A673 (cell line): Measurements from ENCODE around the gene POLA2. TPM values are rescaled to one million over a fixed set of nuclear protein-coding genes. Genes with fewer than 3 reads are reported as not detected.

Source experiments
- BruUV-seq: library from RNA; stranded (reverse); fragments of 400-500 nt; replicated peaks from 2 replicates; lab custom pipeline; 2021; lab: Mats Ljungman, UMichigan
- CTCF ChIA-PET: fragments of 300-600 bp; sonication (Branson Sonifier 250); formaldehyde crosslinking; loops from one replicate; lab custom pipeline; 2022; ENCODE audit warnings: antibody characterized with exemption; lab: Charles Lee
- POLR2A ChIA-PET: fragments of 300-600 bp; sonication (Branson Sonifier 250); formaldehyde crosslinking; loops from one replicate; lab custom pipeline; 2022; ENCODE audit warnings: antibody characterized with exemption; ENCODE audit not compliant: low non-redundant PET; lab: Charles Lee
- DNase-seq: peaks from one replicate; pipeline ENCODE4 v3.0.0-alpha.2; 2015; ENCODE audit warnings: low spot score
- H3K27ac ChIP-seq: fragments of 200-600 bp; sonication (generic); 2 replicates; pipeline ENCODE4 v1.5.1; 2016; ENCODE audit warnings: mixed run types, low read depth, mild to moderate bottlenecking, mixed read lengths, antibody characterized with exemption, low read length; ENCODE audit not compliant: poor library complexity, severe bottlenecking
- H3K27me3 ChIP-seq: fragments of 200-600 bp; sonication (generic); replicated peaks from 2 replicates; pipeline ENCODE4 v1.6.1; 2017; ENCODE audit warnings: mixed run types, low read depth, mild to moderate bottlenecking, mixed read lengths, antibody characterized with exemption, low read length; ENCODE audit not compliant: insufficient read depth, poor library complexity
- H3K36me3 ChIP-seq: fragments of 200-600 bp; sonication (generic); 2 replicates; pipeline ENCODE4 v1.6.1; 2016; ENCODE audit warnings: mixed run types, mild to moderate bottlenecking, mixed read lengths, antibody characterized with exemption, low read length; ENCODE audit not compliant: insufficient read depth, poor library complexity, severe bottlenecking
- H3K4me1 ChIP-seq: fragments of 200-600 bp; sonication (generic); 2 replicates; pipeline ENCODE4 v1.6.1; 2017; ENCODE audit warnings: mixed run types, mild to moderate bottlenecking, mixed read lengths, antibody characterized with exemption, low read length; ENCODE audit not compliant: insufficient read depth, poor library complexity, severe bottlenecking
- H3K4me3 ChIP-seq: fragments of 200-600 bp; sonication (generic); 2 replicates; pipeline ENCODE4 v1.5.1; 2016; ENCODE audit warnings: low read depth, mixed run types, mild to moderate bottlenecking, mixed read lengths, low read length; ENCODE audit not compliant: poor library complexity, severe bottlenecking
- H3K9me3 ChIP-seq: fragments of 200-600 bp; sonication (generic); 2 replicates; pipeline ENCODE4 v1.6.1; 2016; ENCODE audit warnings: mixed run types, low read depth, mild to moderate bottlenecking, mixed read lengths, antibody characterized with exemption, low read length; ENCODE audit not compliant: poor library complexity, severe bottlenecking
- EZH2 ChIP-seq: fragments of 200-600 bp; sonication (generic); IDR thresholded peaks from 2 replicates; pipeline ENCODE4 v1.6.1; 2017; ENCODE audit warnings: borderline replicate concordance, low read depth, mild to moderate bottlenecking, mixed read lengths, antibody characterized with exemption, low read length; ENCODE audit not compliant: poor library complexity, severe bottlenecking
- intact Hi-C: fragments of 100-400 bp; cut with micrococcal nuclease; formaldehyde crosslinking; loops from one replicate; pipeline ENCODE4 v1.10.0; 2022; ENCODE audit not compliant: unreplicated experiment
- total RNA-seq: library from RNA; stranded (reverse); gene quantifications from 2 replicates; pipeline ENCODE4 v1.2.3, GENCODE V29; 2021
- TF ChIP-seq, protein P1 (sequence below): fragments of 300-800, 200-600 bp; sonication (generic); conservative IDR thresholded peaks from 2 replicates; pipeline ENCODE4 v1.5.1; 2017; ENCODE audit warnings: low read depth, mild to moderate bottlenecking, antibody characterized with exemption, low read length, moderate library complexity, mixed read lengths

The POLA2 gene
- total RNA-seq, 1 experiment from 2014 or later, result 92.4 TPM

DNA sequence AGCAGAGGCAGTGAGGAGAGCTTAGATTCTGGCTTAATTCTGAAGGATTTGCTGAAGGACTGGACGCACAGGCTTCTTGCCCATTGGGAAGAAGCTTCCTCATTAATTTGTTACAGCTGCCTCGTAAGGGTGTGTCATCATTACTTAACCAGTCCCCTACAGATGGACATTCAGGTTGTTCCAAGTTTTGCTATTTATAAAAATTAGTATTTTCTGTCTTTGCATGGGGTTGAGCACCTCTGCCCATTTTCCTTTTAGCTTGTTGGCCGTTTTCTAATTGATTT, 41.9 kb upstream of the POLA2 start:
- no peak for DNase-seq
- CTCF ChIA-PET, result interaction anchor here (0.5 kb wide), 1 partner anchor 333 kb away, joined by 4 read pairs; no protein-coding TSS in a partner anchor
- POLR2A ChIA-PET, result no interaction called here

DNA sequence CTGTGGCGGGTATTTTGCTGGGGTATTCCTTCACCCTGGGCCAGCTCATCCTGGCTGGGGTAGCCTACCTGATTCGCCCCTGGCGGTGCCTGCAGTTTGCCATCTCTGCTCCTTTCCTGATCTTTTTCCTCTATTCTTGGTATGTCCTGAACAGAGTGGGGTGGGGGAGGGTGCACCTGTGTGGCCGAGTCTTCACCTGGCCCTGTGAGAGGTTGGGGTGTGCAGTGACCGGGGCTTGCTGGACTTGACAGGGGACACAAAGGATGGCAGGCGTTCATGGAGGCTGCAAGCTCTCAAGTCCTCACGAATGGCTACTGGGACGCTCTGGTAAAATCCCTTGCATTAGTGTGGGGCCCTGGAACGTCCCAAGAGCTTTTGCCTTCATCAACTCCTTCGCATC, 40.7 kb upstream of the POLA2 start:
- DNase-seq, result no peak
- BruUV-seq, result no TSS peak
- Histone ChIP-seq H3K36me3 (no peaks in the 10 kb centered on the region), H3K27me3 (no peaks in the 10 kb centered on the region), H3K4me1 (peaks cover 12% of the 10 kb centered on the region), H3K9me3 (no peaks in the 10 kb centered on the region), H3K27ac (no peak overlapping the region), H3K4me3 (no peak overlapping the region)
- ChIA-PET CTCF (interaction anchor here (0.7 kb wide), 1 partner anchor 95 kb away, joined by 7 read pairs; no protein-coding TSS in a partner anchor), POLR2A (no interaction called here)
- TF ChIP-seq, protein P1, sequence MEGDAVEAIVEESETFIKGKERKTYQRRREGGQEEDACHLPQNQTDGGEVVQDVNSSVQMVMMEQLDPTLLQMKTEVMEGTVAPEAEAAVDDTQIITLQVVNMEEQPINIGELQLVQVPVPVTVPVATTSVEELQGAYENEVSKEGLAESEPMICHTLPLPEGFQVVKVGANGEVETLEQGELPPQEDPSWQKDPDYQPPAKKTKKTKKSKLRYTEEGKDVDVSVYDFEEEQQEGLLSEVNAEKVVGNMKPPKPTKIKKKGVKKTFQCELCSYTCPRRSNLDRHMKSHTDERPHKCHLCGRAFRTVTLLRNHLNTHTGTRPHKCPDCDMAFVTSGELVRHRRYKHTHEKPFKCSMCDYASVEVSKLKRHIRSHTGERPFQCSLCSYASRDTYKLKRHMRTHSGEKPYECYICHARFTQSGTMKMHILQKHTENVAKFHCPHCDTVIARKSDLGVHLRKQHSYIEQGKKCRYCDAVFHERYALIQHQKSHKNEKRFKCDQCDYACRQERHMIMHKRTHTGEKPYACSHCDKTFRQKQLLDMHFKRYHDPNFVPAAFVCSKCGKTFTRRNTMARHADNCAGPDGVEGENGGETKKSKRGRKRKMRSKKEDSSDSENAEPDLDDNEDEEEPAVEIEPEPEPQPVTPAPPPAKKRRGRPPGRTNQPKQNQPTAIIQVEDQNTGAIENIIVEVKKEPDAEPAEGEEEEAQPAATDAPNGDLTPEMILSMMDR, result no peak
- intact Hi-C loops, result no loop called here

More for the DNA sequence above, 41.9 kb upstream of the POLA2 start:
- peaks cover 3% of the 10 kb centered on the region for H3K4me1 ChIP-seq
- intact Hi-C loops, result no loop called here
- BruUV-seq, result no TSS peak
- no peak overlapping the region for H3K4me3 ChIP-seq
- TF ChIP-seq, protein P1, result no peak
- TF ChIP-seq EZH2, result no peak
- H3K36me3 ChIP-seq, result no peaks in the 10 kb centered on the region
- no peaks in the 10 kb centered on the region for H3K9me3 ChIP-seq
- no peak overlapping the region for H3K27ac ChIP-seq
- H3K27me3 ChIP-seq, result no peaks in the 10 kb centered on the region

DNA sequence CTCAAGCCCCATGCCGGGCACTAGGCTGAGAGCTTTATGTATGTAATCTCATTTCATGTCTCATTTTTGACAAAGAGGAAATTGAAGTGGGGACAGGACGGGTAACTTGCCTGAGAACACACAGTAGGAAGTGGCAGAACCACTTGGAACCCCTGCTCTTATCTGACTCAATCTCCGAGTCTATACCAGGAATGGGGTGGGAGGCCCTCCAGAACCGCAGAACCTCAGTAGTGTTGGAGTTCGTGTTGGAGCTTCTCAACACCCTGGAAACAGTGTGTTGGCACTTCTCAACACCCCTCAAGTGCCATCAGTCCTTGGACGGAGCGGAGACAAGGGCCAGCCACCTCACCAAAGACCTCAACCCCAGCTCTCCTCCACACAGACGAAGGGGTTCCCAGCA, 38.8 kb upstream of the POLA2 start:
- no peak for DNase-seq
- intact Hi-C loops, result no loop called here
- H3K4me1 ChIP-seq, result peaks cover 12% of the 10 kb centered on the region
- H3K36me3 ChIP-seq, result no peaks in the 10 kb centered on the region
- ChIA-PET CTCF (no interaction called here), POLR2A (no interaction called here)
- BruUV-seq, result no TSS peak
- H3K27me3 ChIP-seq, result no peaks in the 10 kb centered on the region
- H3K27ac ChIP-seq, result no peak overlapping the region
- no peak for TF ChIP-seq EZH2
- TF ChIP-seq, protein P1, result no peak
- H3K4me3 ChIP-seq, result no peak overlapping the region
- H3K9me3 ChIP-seq, result no peaks in the 10 kb centered on the region
